ENCODE data around the gene GPX6. TPM values are rescaled to one million over a fixed set of nuclear protein-coding genes. Genes with fewer than 3 reads are reported as not detected.
"Not testable (repeated sequence)": the region's sequence is repeated elsewhere in the genome, so short reads cannot be mapped to it uniquely, and the experiment has no call there.

GPX6 gene
- total and polyA plus RNA-seq, 5 donors: not detected

DNA sequence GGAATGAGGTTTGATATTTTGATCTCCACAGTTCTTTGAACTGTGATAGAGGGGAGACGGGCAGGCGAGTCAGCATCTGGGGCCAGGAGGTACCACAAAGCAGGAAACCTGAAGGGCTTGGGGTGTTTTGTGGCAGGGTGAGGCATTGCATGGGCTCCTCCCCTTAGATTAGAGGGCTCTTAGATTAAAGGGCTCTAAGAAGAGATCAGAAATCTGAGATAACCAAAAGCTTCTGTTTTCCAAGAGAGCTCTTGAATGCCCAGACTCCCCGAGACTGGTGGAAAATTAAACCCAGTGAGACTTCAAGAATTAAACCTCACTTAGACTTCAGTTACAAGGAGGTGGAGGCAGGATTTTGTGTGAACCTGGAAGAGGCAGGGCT lies 7.6 kb upstream of the GPX6 start:
- no peaks in the 10 kb centered on the region for H3K9me3 ChIP-seq (ENCODE audit: control insufficient read depth, low read length)
- ATAC-seq (no peak), DNase-seq (no peak)
- no peaks in the 10 kb centered on the region for H3K27me3 ChIP-seq (ENCODE audit: control insufficient read depth, insufficient read depth)
- no peak overlapping the region for H3K4me3 ChIP-seq (ENCODE audit: low read length)
- 34% methylated on average over 3 of the region's 3 CpGs for WGBS
- no peak overlapping the region for H3K27ac ChIP-seq (ENCODE audit: low read length)
- intact Hi-C loops (cut with DNase I): no loop called here
- H3K4me1 ChIP-seq (ENCODE audit: control insufficient read depth, insufficient read depth, low read length): no peaks in the 10 kb centered on the region

DNA sequence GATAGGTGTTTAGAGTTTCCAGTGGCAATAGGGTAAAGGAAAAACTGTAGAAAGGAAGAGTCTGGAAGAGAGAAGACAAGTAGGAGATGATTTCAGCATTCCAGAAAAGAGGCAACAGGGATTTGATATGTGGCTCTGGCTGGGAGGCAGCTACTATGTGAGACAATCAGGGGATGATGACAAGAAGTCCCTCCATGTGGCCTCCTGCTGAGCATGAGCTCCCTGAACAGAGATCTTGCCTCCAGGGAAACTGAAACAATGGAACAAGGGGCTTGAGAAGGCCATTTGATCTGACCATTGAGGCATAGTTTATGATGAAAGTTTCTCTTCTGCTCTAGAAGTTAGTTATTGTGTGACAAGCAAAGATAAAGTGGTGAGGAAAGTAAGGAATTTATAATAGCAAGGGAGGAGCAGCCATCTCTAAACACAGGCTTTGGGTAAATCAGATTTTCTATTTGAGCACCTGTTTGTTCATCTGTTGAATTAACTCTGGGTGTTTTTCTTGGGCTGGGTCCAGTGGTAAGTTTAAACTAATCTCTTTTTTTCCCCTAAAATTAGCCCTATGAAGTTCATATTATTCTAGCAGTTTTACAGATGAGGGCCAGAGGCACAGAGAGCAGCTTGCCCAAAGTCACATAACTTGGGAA lies 7.1 kb upstream of the GPX6 start:
- DNase-seq (no peak), ATAC-seq (no peak)
- intact Hi-C loops (cut with DNase I): no loop called here
- no peaks in the 10 kb centered on the region for H3K4me1 ChIP-seq (ENCODE audit: control insufficient read depth, insufficient read depth, low read length)
- no peak overlapping the region for H3K27ac ChIP-seq (ENCODE audit: low read length)
- no peaks in the 10 kb centered on the region for H3K27me3 ChIP-seq (ENCODE audit: control insufficient read depth, insufficient read depth)
- no peaks in the 10 kb centered on the region for H3K9me3 ChIP-seq (ENCODE audit: control insufficient read depth, low read length)
- no peak overlapping the region for H3K4me3 ChIP-seq (ENCODE audit: low read length)

DNA sequence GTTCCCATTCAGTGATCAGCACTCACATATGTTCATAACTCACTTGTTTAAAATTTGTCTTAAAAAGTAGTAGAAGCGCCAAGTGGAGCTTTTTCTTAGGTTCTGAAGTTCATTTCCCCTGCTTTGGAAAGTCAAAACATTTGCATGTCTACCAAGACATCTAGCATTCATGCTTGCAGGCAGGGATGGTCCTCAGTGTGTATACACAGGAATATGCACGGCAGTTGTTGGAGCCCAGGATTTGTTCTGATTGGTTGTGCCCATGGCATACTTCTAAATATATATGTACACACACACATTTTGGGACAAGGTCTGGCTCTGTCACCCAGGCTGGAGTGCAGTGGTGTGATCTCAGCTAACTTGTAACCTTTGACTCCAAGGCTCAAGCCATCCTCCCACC lies 2.4 kb upstream of the GPX6 start:
- Histone ChIP-seq H3K27me3 (ENCODE audit: control insufficient read depth, insufficient read depth) (no peaks in the 10 kb centered on the region), H3K9me3 (ENCODE audit: control insufficient read depth, low read length) (no peaks in the 10 kb centered on the region), H3K4me3 (ENCODE audit: low read length) (no peak overlapping the region), H3K4me1 (ENCODE audit: control insufficient read depth, insufficient read depth, low read length) (no peaks in the 10 kb centered on the region), H3K27ac (ENCODE audit: low read length) (no peak overlapping the region)
- WGBS: 79% methylated on average over 2 of the region's 2 CpGs
- DNase-seq: no peak
- ATAC-seq: no peak
- intact Hi-C loops (cut with DNase I): no loop called here

DNA sequence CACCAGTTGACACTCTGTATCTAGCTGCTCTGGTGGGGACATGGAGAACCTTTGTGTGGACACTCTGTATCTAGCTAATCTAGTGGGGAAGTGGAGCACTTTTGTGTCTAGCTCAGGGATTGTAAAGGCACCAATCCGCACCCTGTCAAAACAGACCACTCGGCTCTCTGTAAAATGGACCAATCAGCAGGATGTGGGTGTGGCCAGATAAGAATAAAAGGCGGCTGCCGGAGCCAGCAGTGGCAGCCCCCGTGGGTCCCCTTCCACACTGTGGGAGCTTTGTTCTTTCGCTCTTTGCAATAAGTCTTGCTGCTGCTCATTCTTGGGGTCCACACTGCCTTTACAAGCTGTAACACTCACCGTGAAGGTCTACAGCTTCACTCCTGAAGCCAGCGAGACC lies 3.2 kb downstream of the GPX6 start:
- ATAC-seq; intact Hi-C loops (cut with DNase I); H3K4me1 ChIP-seq (ENCODE audit: control insufficient read depth, insufficient read depth, low read length); H3K27me3 ChIP-seq (ENCODE audit: control insufficient read depth, insufficient read depth); H3K9me3 ChIP-seq (ENCODE audit: control insufficient read depth, low read length); H3K27ac ChIP-seq (ENCODE audit: low read length); DNase-seq; H3K4me3 ChIP-seq (ENCODE audit: low read length): not testable (repeated sequence)
- 78% methylated on average over 8 of the region's 8 CpGs for WGBS

DNA sequence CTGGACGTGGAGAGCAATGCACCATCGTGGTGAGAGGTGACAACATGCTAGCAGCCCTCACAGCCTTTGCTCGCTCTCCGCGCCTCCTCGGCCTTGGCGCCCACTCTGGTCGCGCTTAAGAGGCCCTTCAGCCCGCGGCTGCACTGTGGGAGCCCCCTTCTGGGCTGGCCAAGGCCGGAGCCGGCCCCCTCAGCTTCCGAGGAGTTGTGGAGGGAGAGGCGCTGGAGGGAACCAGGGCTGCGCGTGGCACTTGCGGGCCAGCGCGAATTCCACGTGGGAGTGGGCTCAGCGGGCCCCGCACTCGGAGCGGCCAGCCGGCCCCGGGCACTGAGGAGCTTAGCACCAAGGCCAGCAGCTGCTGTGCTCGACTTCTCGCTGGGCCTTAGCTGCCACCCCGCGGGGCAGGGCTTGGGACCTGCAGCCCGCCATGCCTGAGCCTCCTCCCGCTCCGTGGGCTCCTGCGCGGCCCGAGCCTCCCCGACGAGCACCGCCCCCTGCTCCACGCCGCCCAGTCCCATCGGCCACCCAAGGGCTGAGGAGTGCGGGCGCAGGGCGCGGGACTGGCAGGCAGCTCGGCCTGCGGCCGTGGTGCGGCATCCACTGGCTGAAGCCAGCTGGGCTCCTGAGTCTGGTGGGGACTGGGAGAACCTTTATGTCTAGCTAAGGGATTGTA lies 3.8 kb downstream of the GPX6 start:
- ATAC-seq (no peak), DNase-seq (peak in 1 of 3 donors; percentile 43)
- no peaks in the 10 kb centered on the region for H3K27me3 ChIP-seq (ENCODE audit: control insufficient read depth, insufficient read depth)
- 96% methylated on average over 51 of the region's 51 CpGs for WGBS
- H3K9me3 ChIP-seq (ENCODE audit: control insufficient read depth, low read length): no peaks in the 10 kb centered on the region
- intact Hi-C loops (cut with DNase I): no loop called here
- H3K4me1 ChIP-seq (ENCODE audit: control insufficient read depth, insufficient read depth, low read length): no peaks in the 10 kb centered on the region
- H3K4me3 ChIP-seq (ENCODE audit: low read length): no peak overlapping the region
- no peak overlapping the region for H3K27ac ChIP-seq (ENCODE audit: low read length)

DNA sequence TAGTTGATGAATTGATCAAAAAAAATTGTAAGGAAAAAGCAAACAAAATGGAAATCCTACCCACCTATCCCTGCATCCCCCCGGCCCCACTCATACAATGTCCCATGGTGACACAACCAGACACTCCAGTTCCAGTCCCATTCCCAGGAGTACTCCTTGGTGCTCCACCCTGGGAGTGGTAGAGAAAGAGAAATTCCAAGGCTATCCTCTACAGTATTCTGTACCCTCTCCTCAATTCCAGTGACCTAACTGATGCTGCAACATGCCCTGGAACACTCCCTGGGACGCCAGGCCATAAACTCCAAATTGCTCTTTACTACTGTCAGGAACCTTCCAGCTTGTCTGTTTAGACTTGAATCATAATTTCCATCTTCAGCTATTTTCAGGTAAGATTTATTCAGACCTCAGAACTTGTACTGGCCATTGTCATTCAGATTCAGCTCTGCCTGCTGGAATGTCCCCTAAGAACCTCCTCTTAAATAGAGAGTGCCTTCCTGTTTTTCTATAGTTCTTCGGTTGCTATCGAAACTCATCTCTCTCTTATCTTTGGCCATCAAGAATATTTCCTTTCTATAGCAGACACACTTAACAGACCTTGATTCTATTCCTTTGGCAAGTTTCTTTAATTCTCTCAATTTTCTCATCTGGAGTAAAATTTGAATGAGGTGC lies 8.7 kb downstream of the GPX6 start:
- intact Hi-C loops (cut with DNase I): no loop called here
- H3K4me3 ChIP-seq (ENCODE audit: low read length): no peak overlapping the region
- 57% methylated on average over 4 of the region's 4 CpGs for WGBS
- no peaks in the 10 kb centered on the region for H3K4me1 ChIP-seq (ENCODE audit: control insufficient read depth, insufficient read depth, low read length)
- H3K27ac ChIP-seq (ENCODE audit: low read length): no peak overlapping the region
- H3K9me3 ChIP-seq (ENCODE audit: control insufficient read depth, low read length): no peaks in the 10 kb centered on the region
- DNase-seq (no peak), ATAC-seq (no peak)
- no peaks in the 10 kb centered on the region for H3K27me3 ChIP-seq (ENCODE audit: control insufficient read depth, insufficient read depth)

DNA sequence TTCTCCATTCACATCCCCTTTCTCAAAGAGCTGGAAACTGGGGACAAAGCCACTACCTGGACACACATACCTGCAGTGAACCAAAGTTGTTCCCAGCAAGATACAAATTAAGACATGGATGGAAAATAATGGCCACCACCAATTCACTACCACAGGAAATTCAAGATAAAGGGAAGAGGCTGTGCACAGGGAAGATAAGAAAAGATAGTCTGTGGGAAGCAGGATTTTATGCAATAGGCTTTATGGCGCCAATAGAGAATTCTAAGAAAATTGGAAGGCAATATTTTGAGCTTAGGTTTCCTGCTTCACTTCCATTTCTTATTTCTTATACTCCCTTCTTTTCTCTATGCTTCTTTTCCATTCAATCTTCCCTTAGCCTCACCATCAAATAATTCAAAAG lies 9.9 kb downstream of the GPX6 start:
- 71% methylated on average over 1 of the region's 1 CpG for WGBS
- H3K27me3 ChIP-seq (ENCODE audit: control insufficient read depth, insufficient read depth): no peaks in the 10 kb centered on the region
- intact Hi-C loops (cut with DNase I): no loop called here

DNA sequence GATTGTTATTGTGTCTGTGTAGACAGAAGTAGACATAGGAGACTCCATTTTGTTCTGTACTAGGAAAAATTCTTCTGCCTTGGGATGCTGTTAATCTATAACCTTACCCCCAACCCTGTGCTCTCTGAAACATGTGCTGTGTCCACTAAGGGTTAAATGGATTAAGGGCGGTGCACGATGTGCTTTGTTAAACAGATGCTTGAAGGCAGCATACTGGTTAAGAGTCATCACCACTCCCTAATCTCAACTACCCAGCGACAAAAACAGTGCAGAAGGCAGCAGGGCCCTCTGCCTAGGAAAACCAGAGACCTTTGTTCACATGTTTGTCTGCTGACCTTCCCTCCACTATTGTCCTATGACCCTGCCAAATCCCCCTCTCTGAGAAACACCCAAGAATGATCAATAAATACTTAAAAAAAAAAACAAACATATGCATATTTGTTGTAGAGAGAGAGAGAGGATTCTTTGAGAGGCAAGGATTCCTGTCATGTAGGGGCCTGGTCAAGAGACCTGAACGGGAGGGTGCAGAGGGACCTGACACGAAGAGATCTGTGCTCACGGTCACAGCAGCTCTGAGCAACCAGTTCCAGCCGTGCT lies 12.8 kb downstream of the GPX6 start:
- ATAC-seq; H3K27ac ChIP-seq (ENCODE audit: low read length); H3K27me3 ChIP-seq (ENCODE audit: control insufficient read depth, insufficient read depth); H3K4me3 ChIP-seq (ENCODE audit: low read length); DNase-seq; intact Hi-C loops (cut with DNase I); H3K4me1 ChIP-seq (ENCODE audit: control insufficient read depth, insufficient read depth, low read length); H3K9me3 ChIP-seq (ENCODE audit: control insufficient read depth, low read length): not testable (repeated sequence)
- 56% methylated on average over 7 of the region's 7 CpGs for WGBS

More for the DNA sequence above, 9.9 kb downstream of the GPX6 start:
- Histone ChIP-seq H3K4me1 (ENCODE audit: control insufficient read depth, insufficient read depth, low read length) (no peaks in the 10 kb centered on the region), H3K9me3 (ENCODE audit: control insufficient read depth, low read length) (no peaks in the 10 kb centered on the region), H3K4me3 (ENCODE audit: low read length) (no peak overlapping the region), H3K27ac (ENCODE audit: low read length) (no peak overlapping the region)
- ATAC-seq (no peak), DNase-seq (no peak)

DNA sequence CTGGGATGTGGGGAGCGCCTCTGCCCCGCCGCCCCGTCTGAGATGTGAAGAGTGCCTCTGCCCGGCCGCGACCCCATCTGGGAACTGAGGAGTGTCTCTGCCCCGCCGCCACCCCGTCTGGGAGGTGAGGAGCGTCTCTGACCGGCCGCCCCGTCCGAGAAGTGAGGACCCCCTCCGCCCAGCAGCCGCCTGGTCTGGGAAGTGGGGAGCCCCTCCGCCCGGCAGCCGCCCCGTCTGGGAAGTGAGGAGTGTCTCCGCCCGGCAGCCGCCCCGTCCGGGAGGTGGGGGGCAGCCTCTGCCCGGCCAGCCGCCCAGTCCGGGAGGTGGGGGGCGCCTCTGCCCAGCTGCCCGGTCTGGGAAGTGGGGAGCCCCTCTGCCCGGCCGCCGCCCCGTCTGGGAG lies 13.5 kb downstream of the GPX6 start:
- ATAC-seq; H3K4me1 ChIP-seq (ENCODE audit: control insufficient read depth, insufficient read depth, low read length); H3K4me3 ChIP-seq (ENCODE audit: low read length); intact Hi-C loops (cut with DNase I); H3K9me3 ChIP-seq (ENCODE audit: control insufficient read depth, low read length); H3K27ac ChIP-seq (ENCODE audit: low read length); H3K27me3 ChIP-seq (ENCODE audit: control insufficient read depth, insufficient read depth): not testable (repeated sequence)
- DNase-seq: peak in 1 of 3 donors; percentile 51
- WGBS: 95% methylated on average over 35 of the region's 35 CpGs

DNA sequence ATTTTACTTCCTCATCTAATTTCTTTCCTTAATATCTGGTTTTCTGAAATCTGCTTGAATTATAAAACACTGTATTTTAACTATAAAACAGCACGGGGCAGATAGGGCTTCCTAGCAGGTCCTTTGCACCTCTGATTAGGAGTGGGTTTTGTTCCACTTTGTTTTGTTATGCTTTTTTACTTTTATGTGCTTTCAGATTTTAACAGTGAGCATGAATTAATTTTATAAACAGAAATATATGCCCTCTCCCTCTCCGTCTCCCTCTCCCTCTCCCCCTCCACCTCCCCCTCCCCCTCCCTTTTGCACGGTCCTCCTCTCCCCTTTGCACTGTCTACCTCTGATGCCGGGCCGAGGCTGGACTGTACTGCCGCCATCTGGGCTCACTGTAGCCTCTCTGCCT lies 14.3 kb downstream of the GPX6 start:
- ATAC-seq (no peak), DNase-seq (no peak)
- 88% methylated on average over 6 of the region's 6 CpGs for WGBS
- no peaks in the 10 kb centered on the region for H3K27me3 ChIP-seq (ENCODE audit: control insufficient read depth, insufficient read depth)
- no peaks in the 10 kb centered on the region for H3K4me1 ChIP-seq (ENCODE audit: control insufficient read depth, insufficient read depth, low read length)
- H3K27ac ChIP-seq (ENCODE audit: low read length): no peak overlapping the region
- no peak overlapping the region for H3K4me3 ChIP-seq (ENCODE audit: low read length)
- intact Hi-C loops (cut with DNase I): no loop called here
- no peaks in the 10 kb centered on the region for H3K9me3 ChIP-seq (ENCODE audit: control insufficient read depth, low read length)

DNA sequence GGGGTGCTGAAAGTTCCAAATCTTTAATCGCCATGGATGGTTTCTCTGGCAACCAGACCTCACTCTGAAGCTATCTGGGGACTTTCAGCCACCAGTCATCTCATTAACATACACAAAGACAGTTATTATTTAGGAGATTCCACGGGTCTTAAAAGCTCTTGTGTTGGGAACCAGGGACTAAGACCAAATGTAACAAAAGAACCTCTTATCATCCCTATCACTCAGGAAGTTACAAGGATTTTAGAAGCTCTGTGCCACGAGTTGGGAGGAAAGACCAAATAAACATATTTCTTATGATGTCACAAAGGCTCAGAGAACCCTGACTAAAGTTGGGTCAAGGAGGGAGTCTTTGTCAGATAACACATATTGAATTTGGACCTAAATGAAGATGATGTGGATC lies 17.7 kb downstream of the GPX6 start:
- Histone ChIP-seq H3K9me3 (ENCODE audit: control insufficient read depth, low read length) (no peaks in the 10 kb centered on the region), H3K27ac (ENCODE audit: low read length) (no peak overlapping the region), H3K27me3 (ENCODE audit: control insufficient read depth, insufficient read depth) (no peaks in the 10 kb centered on the region), H3K4me1 (ENCODE audit: control insufficient read depth, insufficient read depth, low read length) (no peaks in the 10 kb centered on the region), H3K4me3 (ENCODE audit: low read length) (no peak overlapping the region)
- WGBS: 20% methylated on average over 3 of the region's 3 CpGs
- intact Hi-C loops (cut with DNase I): no loop called here
- ATAC-seq (no peak), DNase-seq (no peak)

All from right cardiac atrium (tissue), 5 donors.